ENCODE measurements around the gene ALLC.

- TF ChIP-seq MYNN (IDR thresholded peaks at IDR 0.05) (no peak), MYNN (CRISPR knock-in tag; IDR thresholded peaks at IDR 0.05) (no peak), MXI1 (IDR thresholded peaks at IDR 0.05; ENCODE audit: low read depth, low read length) (no peak), GTF3C2 (IDR thresholded peaks at IDR 0.05; ENCODE audit: borderline replicate concordance, extremely low read depth, insufficient read length) (no peak), BRD4 (IDR thresholded peaks at IDR 0.05) (no peak), TBP (optimal IDR thresholded peaks at IDR 0.05; ENCODE audit: low read depth, low read length) (no peak), NR3C1 (CRISPR knock-in tag; IDR thresholded peaks at IDR 0.05) (no peak)
Measured at GRCh38 chr2:3648652-3649177, 9.3 kb upstream of the ALLC start.

All from K562 (cell line).